Trophoblast cell (in vitro differentiated cells and primary cell): ENCODE data around the gene ARHGAP22.

ENCODE experiments used
- DNase-seq, 2 donors: peaks; one replicate each; pipeline ENCODE4 v3.0.0-alpha.2; 2016
- H2AFZ ChIP-seq: 2 replicates; pipeline ENCODE4 v1.6.1; 2013; ENCODE audit warnings: low read length, moderate library complexity, mild to moderate bottlenecking; ENCODE audit not compliant: insufficient read depth, poor library complexity
- H2AK5ac ChIP-seq: 2 replicates; pipeline ENCODE4 v1.6.1; 2013; ENCODE audit warnings: mild to moderate bottlenecking, low read length
- H2BK120ac ChIP-seq: 2 replicates; pipeline ENCODE4 v1.6.1; 2013; ENCODE audit warnings: low read length, mild to moderate bottlenecking, moderate library complexity; ENCODE audit not compliant: insufficient read depth, poor library complexity
- H2BK12ac ChIP-seq: 2 replicates; pipeline ENCODE4 v1.6.1; 2013; ENCODE audit warnings: mild to moderate bottlenecking, low read length, moderate library complexity
- H2BK5ac ChIP-seq: 2 replicates; pipeline ENCODE4 v1.6.1; 2013; ENCODE audit warnings: low read length, low read depth, moderate library complexity, mild to moderate bottlenecking; ENCODE audit not compliant: poor library complexity
- H3K14ac ChIP-seq: 2 replicates; pipeline ENCODE4 v1.6.1; 2013; ENCODE audit warnings: mild to moderate bottlenecking, low read length
- H3K18ac ChIP-seq: 2 replicates; pipeline ENCODE4 v1.6.1; 2013; ENCODE audit warnings: mild to moderate bottlenecking, low read length
- H3K23ac ChIP-seq: 2 replicates; pipeline ENCODE4 v1.6.1; 2013; ENCODE audit warnings: low read length
- H3K27ac ChIP-seq: 2 replicates; pipeline ENCODE4 v1.5.1; 2013; ENCODE audit warnings: low read depth, mild to moderate bottlenecking, inconsistent platforms, low read length, moderate library complexity
- H3K27me3 ChIP-seq: 2 replicates; pipeline ENCODE4 v1.6.1; 2013; ENCODE audit warnings: inconsistent platforms, mild to moderate bottlenecking, low read length, moderate library complexity; ENCODE audit not compliant: insufficient read depth
- H3K36me3 ChIP-seq, 2 experiments: 1 replicate in 1 of 2; 2 replicates in 1 of 2; pipeline ENCODE4 v1.6.1; 2013; ENCODE audit warnings: low read length in 2 of 2, mild to moderate bottlenecking in 2 of 2, moderate library complexity in 1 of 2; ENCODE audit not compliant: insufficient read depth in 2 of 2, control insufficient read depth in 1 of 2
- H3K4ac ChIP-seq: 2 replicates; pipeline ENCODE4 v1.6.1; 2013; ENCODE audit warnings: low read depth, mild to moderate bottlenecking, low read length, moderate library complexity
- H3K4me1 ChIP-seq, 2 experiments: 1 replicate in 1 of 2; 2 replicates in 1 of 2; pipeline ENCODE4 v1.6.1; 2013; ENCODE audit warnings: low read length in 2 of 2, mild to moderate bottlenecking in 2 of 2, moderate library complexity in 1 of 2; ENCODE audit not compliant: insufficient read depth in 2 of 2, control insufficient read depth in 1 of 2
- H3K4me2 ChIP-seq: 2 replicates; pipeline ENCODE4 v1.6.1; 2013; ENCODE audit warnings: inconsistent platforms, mild to moderate bottlenecking, low read length, moderate library complexity
- H3K4me3 ChIP-seq: 2 replicates; pipeline ENCODE4 v1.5.1; 2013; ENCODE audit warnings: mild to moderate bottlenecking, low read depth, low read length, inconsistent platforms
- H3K79me1 ChIP-seq: one replicate; pipeline ENCODE4 v1.6.1; 2013; ENCODE audit warnings: low read length
- H3K79me2 ChIP-seq: 2 replicates; pipeline ENCODE4 v1.6.1; 2013; ENCODE audit warnings: low read length, mild to moderate bottlenecking; ENCODE audit not compliant: control insufficient read depth, insufficient read depth, poor library complexity
- H3K9ac ChIP-seq: 2 replicates; pipeline ENCODE4 v1.6.1; 2013; ENCODE audit warnings: mild to moderate bottlenecking, low read length
- H3K9me3 ChIP-seq: 2 replicates; pipeline ENCODE4 v1.6.1; 2013; ENCODE audit warnings: low read depth, mild to moderate bottlenecking, control low read depth, inconsistent platforms, low read length; ENCODE audit not compliant: insufficient read depth
- H4K12ac ChIP-seq: 2 replicates; pipeline ENCODE4 v1.6.1; 2013; ENCODE audit warnings: low read depth, mild to moderate bottlenecking, low read length, moderate library complexity
- H4K8ac ChIP-seq: 2 replicates; pipeline ENCODE4 v1.6.1; 2013; ENCODE audit warnings: low read depth, mild to moderate bottlenecking, low read length, moderate library complexity
- H4K91ac ChIP-seq: one replicate; pipeline ENCODE4 v1.6.1; 2013; ENCODE audit warnings: low read depth, mild to moderate bottlenecking, low read length, moderate library complexity
- WGBS: extraction: QIAGEN DNeasy Blood & Tissue Kit; methylation state at CpG from one replicate; pipeline ENCODE4 v1.1.7; 2013; ENCODE audit warnings: missing lambda C conversion rate; ENCODE audit not compliant: insufficient read length, insufficient coverage; ENCODE audit errors: extremely low coverage; 5-methylcytosine and 5-hydroxymethylcytosine counted together

ARHGAP22 gene

DNA sequence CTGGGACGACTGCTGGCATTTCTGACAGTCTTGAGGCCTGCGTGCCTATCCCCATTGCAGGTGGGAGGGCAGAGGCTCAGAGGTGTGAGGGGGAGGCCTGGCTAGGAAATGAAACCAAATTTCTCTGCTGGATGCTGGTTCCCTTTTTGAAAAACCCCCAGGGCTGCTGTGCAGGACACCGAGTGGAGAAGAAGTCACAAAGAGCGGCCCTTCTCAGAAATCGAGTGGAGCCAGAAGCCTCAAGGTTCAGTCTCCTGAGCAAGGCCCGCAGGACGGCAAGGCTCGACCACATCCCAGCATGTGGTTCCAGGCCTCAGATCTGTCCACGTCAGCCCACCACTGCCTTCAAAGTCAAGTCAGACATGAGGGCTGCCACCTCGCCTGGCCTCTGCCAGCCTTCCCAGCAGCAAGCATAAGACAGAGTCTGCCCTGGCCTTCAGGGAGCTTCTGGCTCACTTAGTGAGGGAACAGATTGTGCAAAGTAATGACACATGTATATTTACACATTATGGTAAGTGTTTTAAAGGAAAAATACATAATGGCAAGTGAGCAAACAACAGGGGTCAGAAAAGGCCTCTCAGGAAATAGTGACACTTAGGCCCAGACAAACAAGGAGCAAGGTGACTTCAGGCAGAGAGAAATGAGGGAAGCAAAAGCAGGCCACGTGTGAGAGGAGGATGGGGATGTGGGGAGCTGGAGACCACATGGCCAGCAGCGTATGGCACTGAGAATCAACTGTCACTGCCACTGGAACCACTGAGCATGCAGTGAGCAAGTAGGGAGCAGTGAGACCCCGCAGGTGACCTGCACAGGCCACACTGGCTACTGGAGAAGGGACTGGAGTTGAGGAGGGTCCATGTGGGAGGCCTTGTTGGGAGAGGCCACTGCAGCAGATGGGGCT is 86.7 kb downstream of the ARHGAP22 start:
- H3K79me1 ChIP-seq: no peaks in the 10 kb centered on the region
- no peak overlapping the region for H3K4me3 ChIP-seq
- H2BK5ac ChIP-seq: no peak overlapping the region
- no peak overlapping the region for H3K27ac ChIP-seq
- H3K18ac ChIP-seq: no peak overlapping the region
- H3K9ac ChIP-seq: no peak overlapping the region
- no peak for DNase-seq
- H2BK120ac ChIP-seq: no peak overlapping the region
- H3K4me1 ChIP-seq: peaks cover 2 to 3% of the 10 kb centered on the region in 2 experiments
- H4K12ac ChIP-seq: no peak overlapping the region
- H2AK5ac ChIP-seq: no peak overlapping the region
- no peaks in the 10 kb centered on the region for H3K27me3 ChIP-seq
- no peak overlapping the region for H4K91ac ChIP-seq
- H4K8ac ChIP-seq: no peak overlapping the region
- H3K79me2 ChIP-seq: no peaks in the 10 kb centered on the region
- H3K4ac ChIP-seq: no peak overlapping the region
- peaks cover 3% of the 10 kb centered on the region for H3K9me3 ChIP-seq
- H3K14ac ChIP-seq: no peak overlapping the region
- H3K23ac ChIP-seq: no peak overlapping the region
- H3K36me3 ChIP-seq: no peaks in the 10 kb centered on the region
- H2AFZ ChIP-seq: no peak overlapping the region
- H3K4me2 ChIP-seq: no peak overlapping the region
- no CpG with 5 or more reads among the region's 13 CpGs for WGBS
- H2BK12ac ChIP-seq: no peak overlapping the region

DNA sequence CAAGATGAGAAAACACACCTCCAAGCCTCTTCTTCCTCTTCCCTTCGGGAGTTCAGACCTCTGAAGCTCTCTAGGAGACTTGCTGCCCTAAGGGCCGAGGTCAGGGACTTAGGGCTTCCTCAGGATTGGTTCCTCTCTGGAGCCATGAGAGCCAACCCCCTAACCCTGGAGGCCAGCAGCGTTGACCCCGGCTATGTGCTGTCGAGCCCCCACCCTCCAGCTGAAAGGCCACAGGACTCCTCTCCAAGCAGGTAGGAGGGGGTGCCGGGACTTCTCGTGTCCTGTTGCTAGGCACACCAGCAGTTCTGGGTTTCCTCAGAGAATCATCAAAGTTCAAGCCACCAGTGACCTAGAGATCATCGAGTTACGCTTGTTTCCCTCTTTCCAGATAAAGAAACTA is 87.4 kb downstream of the ARHGAP22 start:
- Histone ChIP-seq H3K23ac (no peak overlapping the region), H2BK12ac (no peak overlapping the region), H2AK5ac (no peak overlapping the region), H4K8ac (no peak overlapping the region), H3K79me2 (no peaks in the 10 kb centered on the region), H3K79me1 (no peaks in the 10 kb centered on the region), H3K9ac (no peak overlapping the region), H3K27me3 (no peaks in the 10 kb centered on the region), H3K4me3 (no peak overlapping the region), H3K4ac (no peak overlapping the region), H3K4me1 (no peaks in the 10 kb centered on the region), H4K91ac (no peak overlapping the region), H4K12ac (no peak overlapping the region), H3K36me3 (no peaks in the 10 kb centered on the region), H2AFZ (no peak overlapping the region), H3K4me2 (no peak overlapping the region), H2BK5ac (no peak overlapping the region), H3K14ac (no peak overlapping the region), H3K27ac (no peak overlapping the region), H3K9me3 (peaks cover 3% of the 10 kb centered on the region), H3K18ac (no peak overlapping the region), H2BK120ac (no peak overlapping the region)
- WGBS: no CpG with 5 or more reads among the region's 9 CpGs
- DNase-seq: no peak

DNA sequence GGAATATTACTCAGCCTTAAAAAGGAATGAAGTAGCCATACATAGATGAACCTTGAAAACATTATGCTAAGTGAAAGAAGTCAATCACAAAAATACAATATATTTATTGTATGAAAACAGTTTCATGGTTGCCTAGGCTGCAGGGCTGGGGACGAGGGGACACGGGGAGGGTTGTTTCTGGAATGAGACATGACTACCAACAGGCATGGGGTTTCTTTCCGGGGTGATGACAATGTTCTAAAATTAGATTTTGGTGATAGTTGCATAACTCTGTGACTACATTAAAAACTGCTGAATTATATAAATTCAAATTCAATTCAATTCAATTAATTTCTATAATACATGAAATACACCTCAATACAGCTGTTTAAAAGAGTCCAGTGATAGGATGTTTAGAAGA is 88.0 kb downstream of the ARHGAP22 start:
- H3K4me3 ChIP-seq: no peak overlapping the region
- no peak overlapping the region for H4K91ac ChIP-seq
- no peak overlapping the region for H3K23ac ChIP-seq
- DNase-seq: no peak
- H3K9me3 ChIP-seq: peaks cover 2% of the 10 kb centered on the region
- H2AFZ ChIP-seq: no peak overlapping the region
- H2AK5ac ChIP-seq: no peak overlapping the region
- no CpG with 5 or more reads among the region's 3 CpGs for WGBS
- no peaks in the 10 kb centered on the region for H3K79me1 ChIP-seq
- no peaks in the 10 kb centered on the region for H3K27me3 ChIP-seq
- no peak overlapping the region for H3K27ac ChIP-seq
- H3K14ac ChIP-seq: no peak overlapping the region
- H3K4me2 ChIP-seq: no peak overlapping the region
- no peak overlapping the region for H4K8ac ChIP-seq
- no peak overlapping the region for H2BK5ac ChIP-seq
- H3K79me2 ChIP-seq: no peaks in the 10 kb centered on the region
- no peak overlapping the region for H3K4ac ChIP-seq
- H3K18ac ChIP-seq: no peak overlapping the region
- no peak overlapping the region for H4K12ac ChIP-seq
- H3K9ac ChIP-seq: no peak overlapping the region
- no peaks in the 10 kb centered on the region for H3K36me3 ChIP-seq
- H2BK120ac ChIP-seq: no peak overlapping the region
- no peaks in the 10 kb centered on the region for H3K4me1 ChIP-seq
- no peak overlapping the region for H2BK12ac ChIP-seq

DNA sequence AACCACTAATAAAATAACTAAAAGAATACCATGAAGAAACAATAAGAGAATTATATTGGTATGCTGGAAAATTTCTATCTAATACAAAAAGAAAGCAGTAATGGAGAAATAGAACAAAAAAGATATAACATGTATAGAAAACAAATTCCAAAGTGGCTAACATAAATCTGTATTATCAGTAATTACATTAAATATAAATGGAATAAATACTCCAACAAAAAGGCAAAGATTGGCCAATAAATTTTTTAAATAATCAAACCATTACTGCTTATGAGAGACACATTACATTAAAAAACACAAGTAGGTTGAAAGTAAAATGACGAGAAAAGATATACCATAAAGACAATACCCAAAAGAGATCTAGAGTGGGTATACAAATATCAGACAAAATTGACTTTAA is 90.0 kb downstream of the ARHGAP22 start:
- H3K4me1 ChIP-seq: peaks cover 0 to 2% of the 10 kb centered on the region in 2 experiments
- H3K23ac ChIP-seq: no peak overlapping the region
- H3K9ac ChIP-seq: no peak overlapping the region
- no peak overlapping the region for H3K4ac ChIP-seq
- H3K4me2 ChIP-seq: no peak overlapping the region
- H3K79me1 ChIP-seq: no peaks in the 10 kb centered on the region
- no peak overlapping the region for H2BK12ac ChIP-seq
- no CpG with 5 or more reads among the region's 1 CpG for WGBS
- no peak overlapping the region for H3K4me3 ChIP-seq
- no peak overlapping the region for H4K12ac ChIP-seq
- H3K27me3 ChIP-seq: no peaks in the 10 kb centered on the region
- H2BK5ac ChIP-seq: no peak overlapping the region
- H2AK5ac ChIP-seq: no peak overlapping the region
- peaks cover 2% of the 10 kb centered on the region for H3K9me3 ChIP-seq
- no peak for DNase-seq
- H4K91ac ChIP-seq: no peak overlapping the region
- H3K27ac ChIP-seq: no peak overlapping the region
- no peak overlapping the region for H4K8ac ChIP-seq
- H3K14ac ChIP-seq: no peak overlapping the region
- no peak overlapping the region for H2AFZ ChIP-seq
- H3K36me3 ChIP-seq: no peaks in the 10 kb centered on the region
- H3K79me2 ChIP-seq: no peaks in the 10 kb centered on the region
- H2BK120ac ChIP-seq: no peak overlapping the region
- H3K18ac ChIP-seq: no peak overlapping the region
